ENCODE data around the gene ABRACL.

GRCh38 chr6:138996524-138996923, 32.0 kb upstream of the ABRACL start:
- TF ChIP-seq, protein P1, sequence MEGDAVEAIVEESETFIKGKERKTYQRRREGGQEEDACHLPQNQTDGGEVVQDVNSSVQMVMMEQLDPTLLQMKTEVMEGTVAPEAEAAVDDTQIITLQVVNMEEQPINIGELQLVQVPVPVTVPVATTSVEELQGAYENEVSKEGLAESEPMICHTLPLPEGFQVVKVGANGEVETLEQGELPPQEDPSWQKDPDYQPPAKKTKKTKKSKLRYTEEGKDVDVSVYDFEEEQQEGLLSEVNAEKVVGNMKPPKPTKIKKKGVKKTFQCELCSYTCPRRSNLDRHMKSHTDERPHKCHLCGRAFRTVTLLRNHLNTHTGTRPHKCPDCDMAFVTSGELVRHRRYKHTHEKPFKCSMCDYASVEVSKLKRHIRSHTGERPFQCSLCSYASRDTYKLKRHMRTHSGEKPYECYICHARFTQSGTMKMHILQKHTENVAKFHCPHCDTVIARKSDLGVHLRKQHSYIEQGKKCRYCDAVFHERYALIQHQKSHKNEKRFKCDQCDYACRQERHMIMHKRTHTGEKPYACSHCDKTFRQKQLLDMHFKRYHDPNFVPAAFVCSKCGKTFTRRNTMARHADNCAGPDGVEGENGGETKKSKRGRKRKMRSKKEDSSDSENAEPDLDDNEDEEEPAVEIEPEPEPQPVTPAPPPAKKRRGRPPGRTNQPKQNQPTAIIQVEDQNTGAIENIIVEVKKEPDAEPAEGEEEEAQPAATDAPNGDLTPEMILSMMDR (IDR thresholded peaks at IDR 0.05), result no peak
- no peak for TF ChIP-seq POLR2A (IDR thresholded peaks at IDR 0.05)
